IMR-90 (cell line): ENCODE results near the gene SORCS1. TPM values are rescaled to one million over a fixed set of nuclear protein-coding genes. Genes with fewer than 3 reads are reported as not detected.

Experiments used
- ATAC-seq: fragments of 200-7000 bp; cut with Tn5 transposase; 2 replicates; pipeline ENCODE4 v1.9.1; 2020; ENCODE audit warnings: low read depth, mild to moderate bottlenecking, moderate library complexity
- BruUV-seq: library from RNA; stranded (reverse); fragments of 400-500 nt; replicated peaks from 2 replicates; lab custom pipeline; 2021; lab: Mats Ljungman, UMichigan
- CTCF ChIA-PET: fragments of 300-600 bp; formaldehyde crosslinking; extraction: SDS; loops from one replicate; lab custom pipeline; 2021; ENCODE audit warnings: antibody characterized with exemption; lab: Yijun Ruan, JAX
- POLR2A ChIA-PET: fragments of 300-600 bp; sonication (Branson Sonifier 250); formaldehyde crosslinking; loops from one replicate; lab custom pipeline; 2022; ENCODE audit warnings: antibody characterized with exemption; ENCODE audit not compliant: unreplicated experiment; lab: Charles Lee
- DNase-seq: peaks from one replicate; pipeline ENCODE4 v3.0.0; 2013
- H2AFZ ChIP-seq: replicated peaks from 2 replicates; pipeline ENCODE3; 2013; ENCODE audit warnings: low read length, mild to moderate bottlenecking; ENCODE audit not compliant: poor library complexity
- H2AK5ac ChIP-seq: 2 replicates; pipeline ENCODE4 v1.6.1; 2013; ENCODE audit warnings: low read depth, low read length, inconsistent platforms
- H2AK9ac ChIP-seq: replicated peaks from 2 replicates; pipeline ENCODE3; 2013; ENCODE audit warnings: mild to moderate bottlenecking, low read depth, low read length, moderate library complexity; ENCODE audit not compliant: poor library complexity
- H2BK120ac ChIP-seq: 2 replicates; pipeline ENCODE4 v1.6.1; 2013; ENCODE audit warnings: low read depth, low read length, inconsistent platforms
- H2BK15ac ChIP-seq: 3 replicates; pipeline ENCODE4 v1.6.1; 2013; ENCODE audit warnings: low read depth, low read length, inconsistent platforms
- H2BK20ac ChIP-seq: 2 replicates; pipeline ENCODE4 v1.6.1; 2013; ENCODE audit warnings: low read depth, mild to moderate bottlenecking, inconsistent platforms, low read length, moderate library complexity
- H2BK5ac ChIP-seq: 2 replicates; pipeline ENCODE4 v1.6.1; 2013; ENCODE audit warnings: mild to moderate bottlenecking, low read depth, low read length, inconsistent platforms; ENCODE audit not compliant: poor library complexity, severe bottlenecking
- H3K14ac ChIP-seq: replicated peaks from 2 replicates; pipeline ENCODE4 v1.6.1; 2013; ENCODE audit warnings: low read depth, low read length, inconsistent platforms
- H3K18ac ChIP-seq: 2 replicates; pipeline ENCODE4 v1.6.1; 2013; ENCODE audit warnings: low read depth, low read length, control low read depth
- H3K23ac ChIP-seq: 2 replicates; pipeline ENCODE4 v1.6.1; 2013; ENCODE audit warnings: low read depth, low read length, inconsistent platforms
- H3K27ac ChIP-seq: 2 replicates; pipeline ENCODE4 v1.5.1; 2013; ENCODE audit warnings: mild to moderate bottlenecking, control low read depth, low read length; ENCODE audit not compliant: insufficient read depth
- H3K27me3 ChIP-seq: 2 replicates; pipeline ENCODE4 v1.6.1; 2013; ENCODE audit warnings: low read length; ENCODE audit not compliant: control insufficient read depth, insufficient read depth
- H3K36me3 ChIP-seq: 2 replicates; pipeline ENCODE4 v1.6.1; 2013; ENCODE audit warnings: low read length, mixed read lengths; ENCODE audit not compliant: control insufficient read depth, insufficient read depth
- H3K4ac ChIP-seq: 2 replicates; pipeline ENCODE4 v1.6.1; 2013; ENCODE audit warnings: low read depth, low read length, inconsistent platforms
- H3K4me1 ChIP-seq: 2 replicates; pipeline ENCODE4 v1.6.1; 2013; ENCODE audit warnings: low read length, mixed read lengths; ENCODE audit not compliant: control insufficient read depth, insufficient read depth
- H3K4me2 ChIP-seq: 2 replicates; pipeline ENCODE4 v1.6.1; 2013; ENCODE audit warnings: low read depth, mild to moderate bottlenecking, control low read depth, low read length, moderate library complexity
- H3K4me3 ChIP-seq: 2 replicates; pipeline ENCODE4 v1.5.1; 2013; ENCODE audit warnings: low read depth, mild to moderate bottlenecking, control low read depth, low read length, moderate library complexity; ENCODE audit not compliant: insufficient read depth
- H3K56ac ChIP-seq: 2 replicates; pipeline ENCODE4 v1.6.1; 2013; ENCODE audit warnings: low read length, inconsistent platforms; ENCODE audit not compliant: insufficient read depth; ENCODE audit errors: extremely low read depth
- H3K79me1 ChIP-seq, 2 experiments: 2 replicates each; pipeline ENCODE4 v1.6.1; 2013; ENCODE audit warnings: low read length in 2 of 2, inconsistent platforms in 1 of 2, low read depth in 1 of 2
- H3K9ac ChIP-seq: 2 replicates; pipeline ENCODE4 v1.6.1; 2013; ENCODE audit warnings: low read depth, low read length, control low read depth
- H3K9me1 ChIP-seq: 2 replicates; pipeline ENCODE4 v1.6.1; 2013; ENCODE audit warnings: low read length, inconsistent platforms; ENCODE audit not compliant: insufficient read depth
- H3K9me3 ChIP-seq: 2 replicates; pipeline ENCODE4 v1.6.1; 2013; ENCODE audit warnings: low read length; ENCODE audit not compliant: control insufficient read depth, insufficient read depth
- H4K20me1 ChIP-seq: 2 replicates; pipeline ENCODE4 v1.6.1; 2013; ENCODE audit warnings: low read length, inconsistent platforms; ENCODE audit not compliant: insufficient read depth
- H4K5ac ChIP-seq: 2 replicates; pipeline ENCODE4 v1.6.1; 2013; ENCODE audit warnings: mild to moderate bottlenecking, low read depth, low read length, control low read depth
- H4K8ac ChIP-seq, 2 experiments: 2 replicates each; pipeline ENCODE4 v1.6.1; 2013; ENCODE audit warnings: low read depth in 2 of 2, low read length in 2 of 2, control low read depth in 1 of 2, inconsistent platforms in 1 of 2
- H4K91ac ChIP-seq: 2 replicates; pipeline ENCODE4 v1.6.1; 2013; ENCODE audit warnings: low read depth, low read length, inconsistent platforms; ENCODE audit not compliant: insufficient read depth
- BHLHE40 ChIP-seq: fragments of 150-350 bp; IDR thresholded peaks from 2 replicates; pipeline ENCODE4 v1.6.1; 2016; ENCODE audit warnings: mild to moderate bottlenecking, low read depth, low read length
- CEBPB ChIP-seq: IDR thresholded peaks from 2 replicates; pipeline ENCODE4 v1.6.1; 2012; ENCODE audit warnings: low read depth, low read length, improper control_type of control experiment
- MAZ ChIP-seq: IDR thresholded peaks from 2 replicates; pipeline ENCODE4 v1.6.1; 2012; ENCODE audit warnings: low read depth, mild to moderate bottlenecking, low read length, improper control_type of control experiment, moderate library complexity, borderline replicate concordance
- MXI1 ChIP-seq: IDR thresholded peaks from 2 replicates; pipeline ENCODE4 v1.6.1; 2012; ENCODE audit warnings: low read depth, mild to moderate bottlenecking, low read length, moderate library complexity, borderline replicate concordance
- NFE2L2 ChIP-seq: fragments of 150-350 bp; IDR thresholded peaks from 2 replicates; pipeline ENCODE4 v1.6.1; 2016; ENCODE audit warnings: low read depth, mild to moderate bottlenecking, low read length
- POLR2A ChIP-seq: IDR thresholded peaks from 2 replicates; pipeline ENCODE4 v1.6.1; 2012; ENCODE audit warnings: mild to moderate bottlenecking, low read depth, low read length
- RAD21 ChIP-seq: IDR thresholded peaks from 2 replicates; pipeline ENCODE4 v1.6.1; 2012; ENCODE audit warnings: low read length, improper control_type of control experiment
- RCOR1 ChIP-seq: IDR thresholded peaks from 2 replicates; pipeline ENCODE4 v1.6.1; 2012; ENCODE audit warnings: mild to moderate bottlenecking, low read length, improper control_type of control experiment; ENCODE audit not compliant: insufficient replicate concordance
- RFX5 ChIP-seq: IDR thresholded peaks from 2 replicates; pipeline ENCODE4 v1.8.0; 2012; ENCODE audit warnings: low read depth, mild to moderate bottlenecking, low read length, moderate library complexity
- SMC3 ChIP-seq: fragments of 150-350 bp; IDR thresholded peaks from 2 replicates; pipeline ENCODE4 v1.6.1; 2016; ENCODE audit warnings: low read depth, mild to moderate bottlenecking, antibody characterized with exemption, low read length, moderate library complexity
- whole genome bisulfite sequencing, 2 experiments: methylation state at CpG; one replicate each; pipeline versions ENCODE4 v1.1.5 to v1.1.7; 2013; ENCODE audit warnings: missing lambda C conversion rate in 2 of 2; ENCODE audit not compliant: insufficient read length in 1 of 2; ENCODE audit errors: extremely low coverage in 2 of 2; 5-methylcytosine and 5-hydroxymethylcytosine counted together
- dilution Hi-C: fragments of 300-500 bp; cut with HindIII; formaldehyde crosslinking; loops from one replicate; pipeline ENCODE4 v1.14.3; 2018; ENCODE audit warnings: low sequenced_read_pairs; ENCODE audit not compliant: unreplicated experiment
- in situ Hi-C: fragments of 300-500 bp; cut with MboI; formaldehyde crosslinking; loops from 3 replicates; pipeline ENCODE4 v1.14.3; 2019; ENCODE audit warnings: low sequenced_read_pairs, inconsistent platforms, mixed read lengths
- intact Hi-C: fragments of 100-400 bp; cut with micrococcal nuclease; formaldehyde crosslinking; loops from 2 replicates; pipeline ENCODE4 v1.10.0; 2022
- polyA plus RNA-seq, 3 experiments: library from polyadenylated mRNA; depleted of rRNA; stranded (reverse); fragments of >200 nt; gene quantifications; 2 replicates each; pipeline ENCODE4 v1.2.3, GENCODE V29; 2012; ENCODE audit warnings: low replicate concordance in 1 of 3
- total RNA-seq: library from RNA; depleted of rRNA; stranded (reverse); fragments of >200 nt; gene quantifications from 2 replicates; pipeline ENCODE4 v1.2.3, GENCODE V29; 2012
- TF ChIP-seq, protein P1 (sequence below): conservative IDR thresholded peaks from 2 replicates; pipeline ENCODE4 v1.5.1; 2012; ENCODE audit warnings: mild to moderate bottlenecking, low read depth, low read length, improper control_type of control experiment
- TF ChIP-seq, protein P2 (sequence below): fragments of 150-350 bp; IDR thresholded peaks from 2 replicates; pipeline ENCODE4 v1.6.1; 2016; ENCODE audit warnings: low read depth, mild to moderate bottlenecking, low read length, moderate library complexity, borderline replicate concordance
- TF ChIP-seq, protein P3 (sequence below): fragments of 150-350 bp; IDR thresholded peaks from 2 replicates; pipeline ENCODE4 v1.6.1; 2017; ENCODE audit warnings: mild to moderate bottlenecking, antibody characterized with exemption, low read length, low read depth

SORCS1 gene
- total and polyA plus RNA-seq, 2 of the 4 experiments (the other 2 are of a cell fraction) = under 0.01 TPM; not detected in 1

DNA sequence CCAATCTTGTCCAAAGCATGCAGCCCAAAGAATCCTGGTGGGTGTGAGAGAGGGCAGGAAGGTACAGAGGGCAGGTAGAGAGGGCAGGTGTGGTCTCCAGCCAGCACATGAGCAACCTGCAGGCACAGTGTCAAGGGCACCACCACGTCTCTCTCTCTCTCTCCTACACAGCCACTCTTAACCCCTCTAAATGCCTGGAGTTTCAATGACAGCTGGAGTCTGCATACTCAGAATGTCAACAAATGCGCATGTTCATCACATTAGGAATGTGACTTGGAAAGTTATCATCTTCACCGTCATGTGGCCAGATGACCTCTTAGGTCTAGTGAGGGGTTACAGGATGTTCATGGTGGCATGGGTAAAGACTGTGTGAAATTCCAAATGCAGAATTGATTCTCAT is 456.8 kb downstream of the SORCS1 start:
- Histone ChIP-seq H3K4me2 (no peak overlapping the region), H3K9me1 (no peaks in the 10 kb centered on the region), H4K91ac (no peak overlapping the region), H3K56ac (no peak overlapping the region), H2AFZ (no peak overlapping the region), H3K79me1 (no peaks in the 10 kb centered on the region), H3K27ac (no peak overlapping the region), H3K4me1 (no peaks in the 10 kb centered on the region), H4K8ac (no peak overlapping the region), H4K20me1 (no peaks in the 10 kb centered on the region), H2BK15ac (no peak overlapping the region), H3K27me3 (no peaks in the 10 kb centered on the region), H3K18ac (no peak overlapping the region), H4K5ac (no peak overlapping the region), H2BK20ac (no peak overlapping the region), H3K4ac (no peak overlapping the region), H2BK120ac (no peak overlapping the region), H3K23ac (no peak overlapping the region), H3K9me3 (peaks cover 3% of the 10 kb centered on the region; the same call in 1 of the 2 replicates), H2AK5ac (no peak overlapping the region), H3K9ac (no peak overlapping the region), H2BK5ac (no peak overlapping the region), H3K14ac (no peak overlapping the region), H3K36me3 (no peaks in the 10 kb centered on the region), H3K4me3 (no peak overlapping the region), H2AK9ac (no peak overlapping the region)
- no peak for DNase-seq
- ChIA-PET POLR2A (no interaction called here), CTCF (no interaction called here)
- no TSS peak for BruUV-seq
- no peak for ATAC-seq
- dilution Hi-C loops = no loop called here
- in situ Hi-C loops = no loop called here
- TF ChIP-seq RCOR1 (no peak), RAD21 (no peak), BHLHE40 (no peak), MAZ (no peak), POLR2A (no peak), MXI1 (no peak), CEBPB (no peak), RFX5 (no peak), NFE2L2 (no peak), SMC3 (no peak)
- TF ChIP-seq, protein P1, sequence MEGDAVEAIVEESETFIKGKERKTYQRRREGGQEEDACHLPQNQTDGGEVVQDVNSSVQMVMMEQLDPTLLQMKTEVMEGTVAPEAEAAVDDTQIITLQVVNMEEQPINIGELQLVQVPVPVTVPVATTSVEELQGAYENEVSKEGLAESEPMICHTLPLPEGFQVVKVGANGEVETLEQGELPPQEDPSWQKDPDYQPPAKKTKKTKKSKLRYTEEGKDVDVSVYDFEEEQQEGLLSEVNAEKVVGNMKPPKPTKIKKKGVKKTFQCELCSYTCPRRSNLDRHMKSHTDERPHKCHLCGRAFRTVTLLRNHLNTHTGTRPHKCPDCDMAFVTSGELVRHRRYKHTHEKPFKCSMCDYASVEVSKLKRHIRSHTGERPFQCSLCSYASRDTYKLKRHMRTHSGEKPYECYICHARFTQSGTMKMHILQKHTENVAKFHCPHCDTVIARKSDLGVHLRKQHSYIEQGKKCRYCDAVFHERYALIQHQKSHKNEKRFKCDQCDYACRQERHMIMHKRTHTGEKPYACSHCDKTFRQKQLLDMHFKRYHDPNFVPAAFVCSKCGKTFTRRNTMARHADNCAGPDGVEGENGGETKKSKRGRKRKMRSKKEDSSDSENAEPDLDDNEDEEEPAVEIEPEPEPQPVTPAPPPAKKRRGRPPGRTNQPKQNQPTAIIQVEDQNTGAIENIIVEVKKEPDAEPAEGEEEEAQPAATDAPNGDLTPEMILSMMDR = no peak
- TF ChIP-seq, protein P2, sequence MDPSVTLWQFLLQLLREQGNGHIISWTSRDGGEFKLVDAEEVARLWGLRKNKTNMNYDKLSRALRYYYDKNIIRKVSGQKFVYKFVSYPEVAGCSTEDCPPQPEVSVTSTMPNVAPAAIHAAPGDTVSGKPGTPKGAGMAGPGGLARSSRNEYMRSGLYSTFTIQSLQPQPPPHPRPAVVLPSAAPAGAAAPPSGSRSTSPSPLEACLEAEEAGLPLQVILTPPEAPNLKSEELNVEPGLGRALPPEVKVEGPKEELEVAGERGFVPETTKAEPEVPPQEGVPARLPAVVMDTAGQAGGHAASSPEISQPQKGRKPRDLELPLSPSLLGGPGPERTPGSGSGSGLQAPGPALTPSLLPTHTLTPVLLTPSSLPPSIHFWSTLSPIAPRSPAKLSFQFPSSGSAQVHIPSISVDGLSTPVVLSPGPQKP = no peak
- TF ChIP-seq, protein P3, sequence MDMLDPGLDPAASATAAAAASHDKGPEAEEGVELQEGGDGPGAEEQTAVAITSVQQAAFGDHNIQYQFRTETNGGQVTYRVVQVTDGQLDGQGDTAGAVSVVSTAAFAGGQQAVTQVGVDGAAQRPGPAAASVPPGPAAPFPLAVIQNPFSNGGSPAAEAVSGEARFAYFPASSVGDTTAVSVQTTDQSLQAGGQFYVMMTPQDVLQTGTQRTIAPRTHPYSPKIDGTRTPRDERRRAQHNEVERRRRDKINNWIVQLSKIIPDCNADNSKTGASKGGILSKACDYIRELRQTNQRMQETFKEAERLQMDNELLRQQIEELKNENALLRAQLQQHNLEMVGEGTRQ = no peak
- intact Hi-C loops = loop anchor here (10.0 kb wide), 1 partner anchor 1107 kb away; no protein-coding TSS in a partner anchor
- WGBS, 2 experiments = no CpG with 5 or more reads among the region's 3 CpGs
